ENCODE measurements around the gene NTN1. TPM values are rescaled to one million over a fixed set of nuclear protein-coding genes. Genes with fewer than 3 reads are reported as not detected.

NTN1 gene
- total RNA-seq, 1 donor from 2014 or later: 60.3 TPM

- no peak overlapping the region for H3K4me3 ChIP-seq
- H3K36me3 ChIP-seq: no peaks in the 10 kb centered on the region
- H3K27me3 ChIP-seq (ENCODE audit: low read depth): no peaks in the 10 kb centered on the region
- no peak for DNase-seq
- no peaks in the 10 kb centered on the region for H3K9me3 ChIP-seq (replicated peaks)
- TF ChIP-seq CTCF (IDR thresholded peaks at IDR 0.05; ENCODE audit: borderline replicate concordance): no peak
- intact Hi-C loops (cut with micrococcal nuclease): no loop called here
- no peak overlapping the region for H3K27ac ChIP-seq (replicated peaks)
- peaks cover 11% of the 10 kb centered on the region for H3K4me1 ChIP-seq
Observed at GRCh38 chr17:9234389-9234945, 213.2 kb downstream of the NTN1 start.

- no peak for TF ChIP-seq CTCF (IDR thresholded peaks at IDR 0.05; ENCODE audit: borderline replicate concordance)
- H3K4me3 ChIP-seq: no peak overlapping the region
- intact Hi-C loops (cut with micrococcal nuclease): no loop called here
- H3K27me3 ChIP-seq (ENCODE audit: low read depth): no peaks in the 10 kb centered on the region
- no peak for DNase-seq
- no peaks in the 10 kb centered on the region for H3K36me3 ChIP-seq
- H3K9me3 ChIP-seq (replicated peaks): no peaks in the 10 kb centered on the region
- H3K4me1 ChIP-seq: peaks cover 17% of the 10 kb centered on the region
- H3K27ac ChIP-seq (replicated peaks): no peak overlapping the region
Observed at GRCh38 chr17:9235346-9235745, 214.0 kb downstream of the NTN1 start.

- H3K36me3 ChIP-seq: no peaks in the 10 kb centered on the region
- H3K4me3 ChIP-seq: no peak overlapping the region
- no peak overlapping the region for H3K27ac ChIP-seq (replicated peaks)
- H3K4me1 ChIP-seq: peaks cover 28% of the 10 kb centered on the region
- intact Hi-C loops (cut with micrococcal nuclease): no loop called here
- no peak for DNase-seq
- no peaks in the 10 kb centered on the region for H3K9me3 ChIP-seq (replicated peaks)
- no peaks in the 10 kb centered on the region for H3K27me3 ChIP-seq (ENCODE audit: low read depth)
- TF ChIP-seq CTCF (IDR thresholded peaks at IDR 0.05; ENCODE audit: borderline replicate concordance): no peak
Observed at GRCh38 chr17:9236286-9237052, 215.2 kb downstream of the NTN1 start.

- no peak for TF ChIP-seq CTCF (IDR thresholded peaks at IDR 0.05; ENCODE audit: borderline replicate concordance)
- intact Hi-C loops (cut with micrococcal nuclease): no loop called here
- H3K36me3 ChIP-seq: no peaks in the 10 kb centered on the region
- no peak for DNase-seq
- no peaks in the 10 kb centered on the region for H3K27me3 ChIP-seq (ENCODE audit: low read depth)
- peaks cover 34% of the 10 kb centered on the region for H3K4me1 ChIP-seq
- no peak overlapping the region for H3K4me3 ChIP-seq
- H3K27ac ChIP-seq (replicated peaks): no peak overlapping the region
- no peaks in the 10 kb centered on the region for H3K9me3 ChIP-seq (replicated peaks)
Observed at GRCh38 chr17:9237053-9237410, 215.7 kb downstream of the NTN1 start.

GRCh38 chr17:9237661-9238301 is 216.5 kb downstream of the NTN1 start:
- Histone ChIP-seq H3K27ac (replicated peaks) (no peak overlapping the region), H3K9me3 (replicated peaks) (no peaks in the 10 kb centered on the region), H3K4me1 (peaks cover 41% of the 10 kb centered on the region), H3K4me3 (no peak overlapping the region), H3K36me3 (no peaks in the 10 kb centered on the region), H3K27me3 (ENCODE audit: low read depth) (no peaks in the 10 kb centered on the region)
- DNase-seq: no peak
- no peak for TF ChIP-seq CTCF (IDR thresholded peaks at IDR 0.05; ENCODE audit: borderline replicate concordance)
- intact Hi-C loops (cut with micrococcal nuclease): no loop called here

Measured in left ventricle myocardium inferior (tissue), 1 donor.